D721Med (cell line): ENCODE data around the gene PCYOX1L.

ENCODE experiments used
- DNase-seq: peaks from one replicate; pipeline ENCODE4 v3.0.0; 2011; ENCODE audit warnings: low spot score; ENCODE audit not compliant: insufficient read length
- FAIRE-seq: peaks from 2 replicates; lab custom pipeline; 2011; peaks lifted over from hg19 to GRCh38; lab: Jason Lieb, UNC
- CTCF ChIP-seq: IDR thresholded peaks from 2 replicates; pipeline ENCODE4 v1.5.1; 2012; ENCODE audit warnings: mild to moderate bottlenecking, control low read depth; ENCODE audit not compliant: insufficient read depth; ENCODE audit errors: missing control alignments

Gene PCYOX1L

GRCh38 chr5:149379818-149380374, 22.1 kb downstream of the PCYOX1L start:
- no peak for DNase-seq
- TF ChIP-seq CTCF = no peak
- no peak for FAIRE-seq

GRCh38 chr5:149380466-149381121, 22.7 kb downstream of the PCYOX1L start:
- FAIRE-seq (no peak), DNase-seq (no peak)
- TF ChIP-seq CTCF = no peak

DNA sequence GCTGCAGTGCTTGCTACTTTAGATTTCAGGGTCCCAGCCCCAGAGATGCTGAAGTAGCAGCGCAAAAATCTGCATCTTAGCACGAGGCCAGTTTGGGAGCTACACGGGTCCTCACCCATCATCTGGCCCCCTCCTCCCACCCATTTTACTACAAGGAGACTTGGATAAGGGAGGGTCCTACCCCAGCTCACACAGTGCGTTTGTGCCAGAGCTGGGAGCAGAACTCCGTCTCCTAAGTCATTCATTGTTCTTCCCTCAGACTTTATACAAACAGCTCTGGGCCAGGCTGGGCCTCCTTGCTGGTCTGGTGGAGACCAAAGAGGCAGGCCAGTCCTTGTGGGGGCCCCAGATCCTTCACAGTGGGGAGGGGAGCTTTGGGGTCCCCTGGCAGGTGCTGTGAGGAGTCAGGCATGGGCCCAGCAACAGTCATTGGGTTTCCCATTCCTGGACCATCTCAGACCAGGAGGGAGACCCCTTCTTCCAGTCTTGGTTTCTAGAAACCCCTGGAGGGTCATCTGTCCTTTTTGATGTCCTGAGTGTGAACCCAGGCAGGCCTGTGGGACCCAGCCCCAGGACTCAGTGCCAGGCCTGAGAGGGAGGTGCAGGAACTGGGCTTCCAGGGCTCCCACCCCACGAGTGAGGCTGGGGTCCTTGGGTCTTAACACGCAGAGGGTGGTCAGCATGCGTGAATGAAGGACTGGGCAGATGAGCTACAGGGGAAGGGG, 23.6 kb downstream of the PCYOX1L start:
- no peak for TF ChIP-seq CTCF
- DNase-seq = no peak
- FAIRE-seq = no peak

GRCh38 chr5:149381986-149382338, 24.1 kb downstream of the PCYOX1L start:
- no peak for FAIRE-seq
- peak; percentile 94 for DNase-seq
- peak; percentile 91 for TF ChIP-seq CTCF

- TF ChIP-seq CTCF = no peak
- no peak for FAIRE-seq
- DNase-seq = no peak
Measured at GRCh38 chr5:149382517-149383220, 24.8 kb downstream of the PCYOX1L start.

GRCh38 chr5:149383399-149383798, 25.6 kb downstream of the PCYOX1L start:
- DNase-seq (no peak), FAIRE-seq (no peak)
- TF ChIP-seq CTCF = no peak

DNA sequence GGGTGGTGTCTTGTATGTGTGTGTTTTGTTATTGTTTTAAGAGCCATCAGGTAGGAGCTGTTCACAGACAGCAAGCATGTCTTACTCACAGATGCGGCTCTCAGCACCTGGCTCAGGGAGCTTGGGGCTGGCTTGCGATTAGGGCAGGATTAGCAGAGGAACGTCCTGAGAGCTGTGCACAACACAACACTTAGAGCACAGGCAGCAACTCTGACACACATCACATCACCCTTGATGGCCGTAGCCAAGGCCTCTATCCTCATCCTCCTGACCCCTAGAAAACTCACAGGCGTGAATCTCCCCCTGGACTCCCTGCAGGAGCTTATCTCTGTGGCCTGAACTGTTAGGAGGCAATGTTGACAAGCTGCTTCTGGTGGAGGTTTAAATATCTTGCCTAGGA, 28.3 kb downstream of the PCYOX1L start:
- FAIRE-seq = peak; percentile 85
- DNase-seq = peak; percentile 74
- no peak for TF ChIP-seq CTCF
